K562 treated with DMSO at 1 percent for 12 hours (cell line): ENCODE results near the gene ARL11. TPM values are rescaled to one million over a fixed set of nuclear protein-coding genes. Genes with fewer than 3 reads are reported as not detected.

Experiments
- total RNA-seq: library from RNA; unstranded; fragments of 300-600 nt; gene quantifications from 2 replicates; pipeline ENCODE4 v1.2.3, GENCODE V29; 2022; ENCODE audit not compliant: insufficient read depth

Gene ARL11
- 1.1 and 1.4 TPM in 2 replicates for total RNA-seq

DNA sequence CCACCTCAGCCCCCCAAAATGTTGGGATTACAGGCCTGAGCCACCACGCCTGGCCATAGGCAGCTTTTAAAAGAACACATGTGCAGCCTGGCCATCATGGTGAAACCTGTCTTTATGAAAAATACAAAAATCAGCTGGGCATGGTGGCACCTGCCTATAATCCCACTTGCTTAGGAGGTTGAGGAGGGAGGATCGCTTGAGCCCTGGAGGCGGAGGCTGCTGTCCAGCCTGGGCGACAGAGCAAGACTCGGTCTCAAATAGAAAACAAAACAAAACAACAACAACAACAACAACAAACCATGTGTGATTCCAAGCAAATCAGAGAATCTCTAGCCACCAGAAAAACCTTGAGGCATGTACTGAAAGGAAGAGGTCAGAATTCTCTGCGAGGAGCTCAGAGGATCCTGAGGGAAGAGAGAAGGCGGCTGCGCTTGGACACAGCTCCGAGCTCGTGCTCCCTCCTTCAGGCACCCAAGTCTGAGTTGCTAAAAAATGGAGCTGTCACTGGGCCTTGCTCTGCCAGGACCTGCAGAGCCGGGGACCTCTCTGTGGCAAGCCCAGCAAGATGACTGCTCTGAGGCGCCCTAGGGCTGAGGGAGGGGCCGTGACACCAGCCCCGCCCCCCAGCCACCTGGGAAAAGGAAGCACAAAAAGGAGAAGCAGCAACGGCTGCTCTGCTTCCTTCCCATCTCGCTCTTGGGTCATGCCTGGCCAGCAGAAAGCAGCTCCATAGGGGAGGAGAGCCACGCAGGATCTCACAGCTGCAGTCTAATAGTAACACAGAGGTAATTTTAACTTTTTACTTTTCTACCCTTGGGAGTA lies at the start of gene ARL11:
Gene ARL11 (plus strand): TSS at position 677 of the 822 bp plus-strand sequence. CDS start 1,941 bp downstream, outside the sequence.

DNA sequence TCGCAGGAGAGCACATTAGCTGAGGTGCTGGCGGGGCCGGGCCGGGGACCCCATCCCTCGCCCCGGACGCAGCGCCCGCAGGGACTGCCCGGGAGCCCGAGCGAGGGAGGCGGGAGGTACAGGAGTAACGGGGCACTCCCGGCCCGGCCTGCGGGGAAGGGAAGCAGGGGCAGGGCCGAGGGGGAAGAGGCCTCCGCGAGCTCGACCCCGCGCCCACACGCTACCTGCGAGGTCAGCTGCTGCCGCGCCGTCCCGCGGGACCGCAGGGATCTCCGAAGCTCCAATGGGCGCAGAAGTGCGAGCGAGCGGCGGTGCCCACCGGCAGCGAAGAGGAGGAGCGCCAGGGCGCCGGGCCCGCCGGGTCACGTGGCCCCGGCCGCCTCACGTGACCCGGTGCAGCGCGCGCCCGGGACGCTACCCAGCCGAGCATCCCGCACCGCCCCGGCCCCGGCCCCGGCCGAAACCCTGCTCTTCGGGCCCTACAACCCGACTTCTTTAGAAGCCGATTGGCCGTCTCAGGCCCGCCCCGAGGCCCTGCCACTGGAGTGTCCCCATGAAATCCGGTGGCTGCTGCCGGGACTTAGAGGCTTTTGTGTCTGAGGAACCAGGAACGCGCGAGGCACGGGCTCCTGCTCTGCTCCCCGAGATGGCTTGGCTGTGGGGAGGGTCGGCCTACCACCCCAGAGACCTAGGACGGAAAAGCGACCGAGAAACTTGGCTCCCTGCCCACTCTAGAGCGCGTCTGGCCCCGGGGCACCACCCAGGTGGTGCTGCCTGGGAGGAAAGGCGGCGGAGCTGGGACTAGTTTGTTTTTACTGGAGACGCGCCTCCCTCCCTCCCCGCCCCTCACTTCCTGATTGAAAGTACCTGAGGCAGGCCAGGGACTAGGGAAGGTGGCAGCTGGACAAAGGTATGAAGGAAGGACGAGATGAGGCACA lies 42.8 kb upstream of the ARL11 start, which contains the start of gene RCBTB1:
Gene RCBTB1 (minus strand): TSS at position 339 of the 938 bp plus-strand sequence. CDS start 18,279 bp downstream, outside the sequence.

Other genes starting within 250 kb of the ARL11 start
- gene CAB39L, start 184.4 kb upstream of the ARL11 start, total RNA-seq: 1.1 and 1.3 TPM in 2 replicates
- gene SETDB2, start 184.2 kb upstream of the ARL11 start, total RNA-seq: 2.9 and 3.6 TPM in 2 replicates
- 3.0 and 5.2 TPM in 2 replicates for gene PHF11, start 132.6 kb upstream of the ARL11 start, total RNA-seq
- gene RCBTB1, start 42.9 kb upstream of the ARL11 start, total RNA-seq: 5.0 and 14.9 TPM in 2 replicates
- gene EBPL, start 63.0 kb downstream of the ARL11 start, total RNA-seq: 31.3 and 41.3 TPM in 2 replicates
- 4.8 and 16.6 TPM in 2 replicates for gene KPNA3, start 164.2 kb downstream of the ARL11 start, total RNA-seq